HG02885 (cell line): ENCODE measurements around the gene FEZ2.

Experiments used
- ATAC-seq: cut with Tn5 transposase; IDR thresholded peaks from one replicate; pipeline ENCODE4 v1.9.1; 2021; ENCODE audit warnings: mild to moderate bottlenecking; ENCODE audit not compliant: unreplicated experiment, poor library complexity

Gene FEZ2

DNA sequence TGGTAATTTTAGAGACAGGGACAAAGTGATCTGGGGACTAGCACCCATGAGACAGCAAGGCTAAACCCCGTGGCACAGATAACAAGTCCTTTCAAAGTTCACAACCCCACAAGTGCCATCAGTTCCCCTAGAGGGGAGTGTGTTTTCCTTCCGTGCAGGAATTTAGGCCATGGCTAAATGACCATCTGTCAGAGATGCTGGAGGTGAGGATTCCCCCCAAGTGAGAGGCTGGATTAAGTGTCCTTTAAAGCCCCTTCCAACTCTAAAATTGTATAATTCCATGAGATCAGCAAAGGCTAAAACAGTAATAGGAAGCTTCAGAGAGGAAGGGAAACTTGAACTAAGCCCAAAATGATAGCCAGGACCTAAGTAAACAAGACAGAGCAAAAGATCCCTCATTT is 8.7 kb downstream of the FEZ2 start:
- no peak for ATAC-seq

DNA sequence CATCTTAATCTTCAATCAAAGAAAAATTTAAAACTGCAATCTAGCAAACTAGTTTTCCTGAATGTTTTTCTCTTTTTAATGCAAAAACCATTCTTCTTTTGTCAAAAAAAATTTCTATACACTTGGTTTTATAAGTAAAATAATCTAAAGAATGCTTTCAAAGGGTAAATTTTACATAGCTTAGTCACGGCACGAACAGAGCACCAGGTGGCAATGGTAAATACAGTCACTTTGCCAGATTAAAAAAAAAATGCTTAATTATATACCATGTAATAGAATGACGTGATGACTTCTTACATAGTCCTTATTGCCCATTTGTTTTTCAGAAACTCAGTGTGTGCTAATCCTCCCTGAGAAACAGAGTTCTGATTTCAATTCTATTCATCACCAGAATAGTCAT is 10.4 kb downstream of the FEZ2 start:
- no peak for ATAC-seq

DNA sequence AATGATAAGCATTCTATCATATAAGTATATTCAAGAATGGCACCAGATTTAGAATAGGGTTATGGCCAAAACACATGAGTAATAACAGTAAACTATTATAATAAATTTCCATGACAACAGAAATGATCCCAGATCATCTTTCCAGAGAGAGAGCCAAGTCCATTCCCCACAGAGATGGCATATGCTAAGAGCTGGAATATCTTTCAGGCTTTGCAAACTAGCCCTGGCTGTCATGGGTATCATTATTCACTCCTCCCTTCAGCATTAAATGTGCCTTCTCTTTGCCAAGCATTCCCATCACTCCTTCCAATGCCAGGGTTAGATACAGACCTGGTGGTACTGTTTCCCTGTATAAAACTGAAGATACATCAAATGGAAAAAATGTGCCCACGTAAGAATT is 10.9 kb downstream of the FEZ2 start:
- no peak for ATAC-seq

DNA sequence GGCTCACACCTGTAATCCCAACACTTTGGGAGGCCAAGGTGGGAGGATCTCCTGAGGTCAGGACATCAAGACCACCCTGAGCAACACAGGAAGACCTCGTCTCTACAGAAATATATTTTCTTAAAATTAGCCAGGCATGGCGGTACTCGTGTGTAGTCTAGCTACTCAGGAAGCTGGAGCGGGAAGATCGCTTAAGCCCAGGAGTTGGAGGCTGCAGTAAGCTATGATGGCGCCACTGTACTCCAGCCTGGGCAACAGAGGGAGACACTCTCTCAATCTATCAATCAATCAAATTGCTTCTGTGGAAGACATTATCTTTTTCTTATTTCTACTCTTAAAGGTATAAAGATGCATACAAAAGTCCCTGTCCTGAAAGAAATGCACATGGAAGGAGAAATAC is 11.3 kb downstream of the FEZ2 start:
- no peak for ATAC-seq

DNA sequence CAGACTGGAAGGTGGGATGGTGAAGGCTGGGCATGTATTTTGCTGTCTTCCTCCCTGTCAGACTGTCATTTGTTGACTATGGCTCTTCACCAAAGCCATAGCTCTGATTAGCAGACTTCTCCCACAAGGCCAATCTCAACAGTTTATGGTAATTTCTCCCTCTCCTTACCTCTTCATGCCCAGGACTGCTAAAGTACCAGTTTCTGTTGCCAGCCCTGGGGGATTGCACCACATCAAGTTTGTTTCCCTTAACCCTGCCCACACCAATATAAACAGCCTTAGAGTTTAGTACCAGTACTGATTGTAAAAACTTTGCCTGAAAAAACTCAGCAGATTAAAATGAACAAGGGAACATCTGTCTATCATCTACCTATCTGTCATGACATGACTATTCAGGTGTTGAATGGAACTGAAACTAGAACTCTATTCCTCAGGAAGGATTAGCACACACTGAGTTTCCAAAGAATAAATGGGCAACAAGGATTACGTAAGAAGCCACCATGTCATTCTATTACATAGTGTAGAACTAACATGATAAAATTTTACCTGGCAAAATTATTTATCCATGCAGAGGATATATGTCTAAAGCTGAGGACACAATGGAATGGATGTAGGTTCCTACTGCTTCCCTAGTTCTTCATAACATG is 13.7 kb downstream of the FEZ2 start:
- ATAC-seq = no peak

DNA sequence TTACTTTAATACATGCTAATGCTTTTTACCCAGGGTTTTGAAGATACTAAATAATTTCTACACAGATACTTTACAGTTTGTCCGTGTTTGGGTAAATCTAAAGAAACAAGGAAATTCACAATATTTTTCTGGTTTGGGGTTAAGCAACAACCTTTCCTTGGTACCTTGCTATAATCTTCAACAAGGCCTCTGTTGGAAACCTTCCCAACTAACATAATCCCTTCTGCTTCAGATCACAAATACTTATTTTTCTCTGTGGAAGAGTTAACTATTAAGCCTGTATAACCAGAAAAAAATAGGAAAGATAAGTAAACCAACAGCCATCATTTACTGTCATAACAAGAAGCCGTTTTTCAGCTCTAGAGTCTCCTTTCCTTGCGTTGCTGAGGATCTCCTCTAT is 15.0 kb downstream of the FEZ2 start:
- ATAC-seq = no peak

DNA sequence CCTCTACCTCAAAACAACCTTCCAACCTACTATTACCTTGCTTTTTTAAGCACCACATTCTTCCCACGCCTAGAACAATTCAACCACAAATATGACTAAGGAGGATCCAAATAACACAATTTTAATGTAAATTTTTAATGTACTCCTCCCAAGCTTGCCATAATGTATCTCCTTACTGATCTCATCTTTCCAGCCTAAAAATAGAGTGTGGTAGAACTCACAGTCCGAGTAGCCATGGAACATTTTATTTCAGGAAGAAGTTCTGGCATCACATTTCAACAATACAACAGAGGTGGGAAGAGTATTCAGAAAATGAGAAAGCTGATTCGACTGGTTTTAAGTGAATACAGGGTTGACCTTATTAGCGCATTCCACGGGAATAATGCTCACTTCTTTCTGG is 15.4 kb downstream of the FEZ2 start:
- ATAC-seq = no peak

DNA sequence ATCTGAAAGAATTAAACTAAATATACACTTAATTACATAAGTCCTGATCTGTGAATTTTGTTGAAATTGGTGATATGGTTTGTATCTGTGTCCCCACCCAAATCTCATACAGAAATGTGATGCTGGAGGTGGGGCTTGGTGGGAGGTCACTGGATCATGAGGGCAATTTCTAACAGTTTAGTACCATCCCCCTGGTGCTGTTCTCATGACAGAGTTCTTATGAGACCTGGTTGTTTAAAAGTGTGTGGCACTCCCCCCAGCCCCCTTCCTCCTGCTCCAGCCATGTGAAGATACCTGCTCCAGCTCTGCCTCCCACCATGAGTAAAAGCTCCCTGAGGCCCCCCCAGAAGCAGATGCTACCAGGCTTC is 18.7 kb downstream of the FEZ2 start:
- no peak for ATAC-seq

DNA sequence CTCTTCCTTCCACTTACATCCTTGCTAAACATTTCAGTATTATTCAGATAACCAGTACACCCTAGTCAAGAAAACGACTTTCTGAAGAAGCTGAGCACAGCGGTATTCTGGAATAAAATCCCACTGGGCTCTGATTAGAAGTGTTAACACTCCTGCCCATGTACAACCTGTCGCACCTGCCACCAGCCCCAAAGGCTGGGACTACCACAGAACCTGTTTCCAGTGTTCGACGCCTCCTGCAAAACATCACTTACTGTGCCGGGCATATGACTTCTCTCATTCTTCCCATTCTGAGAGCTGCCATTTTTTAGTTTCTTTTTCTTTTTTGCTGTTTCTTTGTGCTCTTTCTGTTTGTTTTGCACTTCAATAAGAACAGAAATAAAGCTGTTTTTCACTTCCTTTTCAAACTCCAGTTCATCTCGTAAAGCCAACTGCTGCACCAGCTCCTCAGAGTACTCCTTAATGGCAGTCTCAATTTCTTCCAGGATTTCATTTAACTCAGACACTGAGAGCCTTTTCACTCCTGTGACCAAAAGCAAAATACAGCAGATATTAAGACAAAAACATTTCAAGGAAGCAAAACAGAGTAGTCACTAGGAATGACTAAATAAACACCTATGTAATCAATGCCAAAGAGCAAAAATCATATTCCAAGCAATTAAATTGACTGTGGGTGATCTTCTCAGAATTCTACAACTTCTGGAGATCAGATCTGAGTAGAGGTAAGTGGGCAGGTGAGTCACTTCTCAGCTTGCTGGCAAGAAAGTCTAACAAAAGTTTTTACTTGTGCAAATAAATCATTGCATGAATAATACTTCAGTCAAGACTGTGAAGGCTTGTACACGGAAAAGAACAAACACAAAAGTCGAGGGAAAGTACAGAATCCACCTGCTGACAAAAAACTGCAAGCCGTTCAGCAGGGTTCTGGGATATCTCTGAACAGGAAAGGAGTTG is 19.3 kb downstream of the FEZ2 start:
- ATAC-seq = no peak

DNA sequence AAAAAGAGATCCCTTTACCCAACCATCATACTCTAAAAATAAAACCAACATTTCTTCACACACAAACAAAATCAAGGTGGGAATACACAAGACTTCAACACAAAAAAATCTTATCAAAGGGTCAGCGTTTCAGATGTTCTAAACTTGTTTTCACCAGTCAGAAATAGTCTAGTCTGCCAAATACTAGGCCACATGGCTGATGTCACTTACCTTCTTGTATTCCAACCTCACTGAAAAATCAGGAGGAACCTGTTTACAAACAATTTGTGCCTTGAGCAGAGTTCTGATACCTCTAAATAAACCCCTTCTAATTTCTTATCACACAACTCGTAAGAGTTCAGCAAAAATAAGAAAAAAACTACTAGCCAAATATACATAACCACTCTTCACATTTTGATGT is 20.1 kb downstream of the FEZ2 start:
- no peak for ATAC-seq

DNA sequence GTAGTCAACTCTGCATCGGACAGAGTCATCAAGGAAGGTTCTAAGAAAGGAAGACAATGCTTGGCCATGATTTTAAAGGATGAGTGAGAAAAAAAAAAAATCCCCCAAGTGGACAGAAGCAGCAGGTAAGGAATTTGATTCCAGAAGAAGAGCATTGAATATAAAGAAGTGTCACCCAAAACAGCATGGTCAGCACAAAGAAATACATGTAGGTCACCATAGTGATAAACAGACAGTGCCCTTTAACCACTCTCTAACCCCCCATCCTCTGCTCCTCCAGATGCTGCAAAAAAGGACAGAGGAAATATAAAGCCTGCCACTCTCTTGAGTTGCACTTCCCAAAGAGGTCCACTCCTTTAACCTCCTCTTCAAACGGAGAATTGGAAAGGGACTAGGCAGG is 23.4 kb downstream of the FEZ2 start:
- ATAC-seq = no peak

DNA sequence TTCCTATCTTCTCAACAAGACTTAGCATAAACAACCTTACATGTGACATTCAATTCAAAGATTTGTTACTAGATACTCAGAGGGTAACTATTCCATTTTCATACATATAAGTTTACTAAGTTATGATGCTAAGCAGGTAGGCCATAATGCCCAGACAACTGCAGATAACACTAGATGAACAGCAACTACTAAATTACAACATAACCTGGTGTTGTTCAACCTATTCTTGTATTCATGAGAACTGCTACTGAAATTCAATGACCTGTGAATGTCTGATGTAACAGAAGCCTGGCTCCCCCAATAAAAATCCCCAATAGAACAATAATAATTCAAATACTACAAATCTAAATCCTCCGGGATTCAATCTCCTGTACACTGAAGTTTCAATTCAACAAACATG is 24.8 kb downstream of the FEZ2 start:
- ATAC-seq = no peak

DNA sequence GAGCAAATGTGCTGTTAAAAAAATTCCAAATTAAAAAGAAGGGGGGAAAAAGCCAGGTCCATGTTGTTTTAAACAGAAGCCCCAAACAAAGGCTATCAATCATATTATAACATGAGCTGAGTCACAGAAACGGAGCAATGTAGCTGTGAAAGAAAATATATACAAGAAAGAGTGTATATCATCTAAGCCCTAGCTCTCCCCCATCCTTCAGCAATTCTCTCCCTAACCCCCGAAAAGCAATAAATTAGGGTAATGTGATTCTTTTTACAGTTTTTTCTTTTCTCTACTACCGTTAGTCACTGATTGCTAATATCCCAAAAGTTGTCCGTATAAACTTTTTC is 25.3 kb downstream of the FEZ2 start:
- no peak for ATAC-seq

DNA sequence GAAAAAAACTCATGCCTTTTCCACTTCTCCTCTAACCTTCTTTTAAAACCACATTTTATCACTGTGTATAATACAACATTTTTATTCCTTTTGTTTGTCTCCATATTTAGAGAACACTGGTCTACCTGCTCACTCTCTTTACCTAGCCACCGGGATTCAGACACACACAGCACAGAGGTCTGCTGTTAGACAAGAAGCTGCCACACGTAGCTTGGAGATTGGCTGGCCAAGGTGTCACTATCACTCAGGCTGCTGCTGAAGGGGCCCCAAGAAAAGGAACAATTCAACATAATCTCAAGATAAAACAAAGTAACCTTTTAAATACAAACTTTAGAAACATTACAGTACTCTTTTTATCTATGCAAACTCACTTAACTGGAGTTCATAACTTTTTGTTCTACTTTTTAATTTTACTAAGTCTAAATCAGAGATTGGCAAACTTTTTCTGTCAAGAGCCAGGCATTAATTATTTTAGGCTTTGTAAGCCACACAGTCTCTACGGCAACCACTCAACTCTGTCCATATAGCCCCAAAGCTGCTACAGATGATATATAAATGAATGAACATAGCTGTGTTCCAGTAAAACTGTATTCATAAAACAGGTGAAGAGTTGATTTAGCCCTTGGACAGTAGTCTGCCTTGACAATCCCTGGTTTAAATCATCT is 25.8 kb downstream of the FEZ2 start:
- ATAC-seq = no peak

DNA sequence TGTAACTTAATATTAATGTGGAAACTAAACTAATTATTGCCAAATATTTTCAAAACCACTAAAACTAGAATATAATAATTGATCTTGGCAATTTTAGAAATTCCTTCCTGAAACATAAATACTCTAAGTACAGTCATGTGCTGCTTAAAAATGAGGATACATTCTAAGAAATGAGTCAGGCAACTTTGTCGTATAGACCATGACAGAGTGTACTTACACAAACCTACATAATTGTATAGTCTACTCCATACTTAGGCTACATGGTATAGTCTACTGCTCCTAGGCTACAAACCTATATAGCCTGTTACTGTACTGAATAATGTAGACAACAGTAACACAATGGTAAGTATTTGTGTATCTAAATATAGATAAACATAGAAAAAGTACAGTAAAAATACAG is 27.6 kb downstream of the FEZ2 start:
- no peak for ATAC-seq

DNA sequence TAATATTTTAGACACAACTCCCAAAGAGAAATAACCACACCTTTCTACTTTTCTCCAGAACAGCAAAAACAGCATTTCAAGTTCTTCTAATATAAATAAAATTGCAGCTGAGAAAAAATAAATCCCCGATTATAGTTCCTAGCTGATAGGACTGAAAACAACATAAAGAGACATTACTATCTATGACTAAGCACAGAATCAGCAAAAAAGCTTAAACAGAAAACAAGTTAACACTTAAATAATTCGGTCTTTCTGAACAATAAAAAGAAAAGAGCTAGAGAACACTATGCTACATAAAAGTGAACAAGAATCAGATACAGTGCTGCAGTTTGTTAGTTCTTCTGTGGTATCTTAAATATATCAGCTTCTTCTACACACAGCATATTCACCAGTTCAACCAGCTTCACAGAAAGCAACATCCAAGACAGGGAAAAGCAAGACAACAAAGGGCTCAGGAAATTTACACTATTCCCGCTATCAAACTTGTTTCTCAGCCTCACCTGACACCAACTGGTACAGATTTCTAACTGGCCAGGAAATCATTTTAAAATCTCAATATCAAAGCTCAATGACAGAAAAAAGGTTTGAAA is 28.6 kb downstream of the FEZ2 start:
- no peak for ATAC-seq

DNA sequence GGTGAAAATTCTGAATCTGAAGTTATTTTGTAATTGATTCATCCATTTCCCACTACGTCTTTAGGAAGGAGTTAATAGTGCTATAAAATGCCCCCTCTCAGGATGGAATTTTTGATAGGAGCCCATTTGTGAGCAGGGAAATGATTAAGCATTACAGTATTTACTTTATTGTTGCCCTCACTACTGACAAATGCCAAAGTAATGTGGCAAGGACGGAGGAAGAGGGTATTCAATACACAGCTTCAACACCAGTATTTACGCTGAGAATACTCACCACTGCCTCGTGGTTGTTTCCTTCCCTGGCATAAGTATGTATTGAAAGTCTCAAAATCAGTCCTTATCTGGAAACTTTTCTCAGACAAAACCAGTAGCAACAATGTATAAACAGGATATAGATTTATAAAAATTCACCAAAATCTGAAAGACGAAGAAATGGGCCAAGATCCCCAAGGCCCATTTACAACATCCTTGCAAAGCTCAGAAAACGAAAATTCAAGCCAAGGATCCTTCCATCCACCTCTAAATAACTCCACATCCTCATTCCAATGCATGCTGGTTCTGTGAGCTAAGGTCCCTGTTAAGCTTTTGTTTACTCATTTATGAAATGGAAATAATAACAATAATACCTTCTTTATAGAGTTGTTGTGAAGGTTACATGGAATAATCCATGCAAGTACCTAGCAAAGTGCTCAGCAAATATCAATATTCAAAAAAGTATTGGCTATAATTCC is 29.3 kb downstream of the FEZ2 start:
- no peak for ATAC-seq

DNA sequence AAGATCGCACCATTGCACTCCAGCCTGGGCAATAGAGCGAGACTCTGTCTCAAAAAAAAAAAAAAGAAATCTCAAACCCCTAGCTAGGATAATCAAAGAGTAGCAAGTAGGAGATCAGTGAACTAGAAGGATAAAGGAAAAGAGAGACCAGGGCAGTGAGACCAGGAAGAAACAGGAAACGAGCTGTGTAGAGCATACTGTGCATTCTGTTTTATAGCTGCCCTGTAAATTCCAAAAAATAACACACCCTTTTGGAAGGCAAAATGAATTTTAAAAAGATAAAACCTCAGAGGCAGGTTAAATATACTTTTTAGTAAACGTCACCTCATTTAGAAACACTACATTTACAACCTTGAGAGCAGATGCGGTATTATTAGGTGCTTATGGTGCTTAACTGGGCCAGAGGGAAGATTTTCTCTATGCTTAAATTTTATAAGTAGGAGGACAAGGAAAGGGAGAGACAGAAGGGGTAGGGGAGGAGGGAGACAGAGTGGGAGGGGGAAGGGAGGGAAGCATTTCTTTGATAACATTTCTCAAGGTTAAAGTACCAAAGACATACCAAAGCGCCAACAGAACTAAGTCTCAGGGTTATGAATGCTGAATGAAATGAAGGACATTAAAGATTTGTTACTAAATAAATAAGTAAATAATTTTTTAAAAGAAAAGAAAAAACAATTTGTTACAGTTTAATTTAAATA is 30.1 kb downstream of the FEZ2 start:
- no peak for ATAC-seq

DNA sequence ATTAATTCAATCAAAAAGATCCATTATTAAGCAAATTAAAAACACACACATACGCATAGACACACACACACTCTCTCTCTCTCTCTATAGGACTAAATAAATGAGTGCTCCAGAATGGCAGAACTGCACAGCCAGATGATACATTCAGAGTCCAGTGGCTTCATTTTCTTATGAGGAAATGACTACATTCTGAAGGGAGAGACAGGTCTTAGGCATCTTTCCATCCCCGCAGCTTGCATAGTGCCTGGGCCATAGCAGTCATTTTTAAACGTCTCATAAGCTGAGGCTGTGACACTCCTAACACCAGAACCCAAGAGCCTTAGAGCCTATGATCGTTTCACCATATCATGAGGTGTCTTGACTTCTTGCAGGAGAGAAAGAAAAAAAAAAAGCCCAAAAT is 31.1 kb downstream of the FEZ2 start:
- ATAC-seq = no peak

DNA sequence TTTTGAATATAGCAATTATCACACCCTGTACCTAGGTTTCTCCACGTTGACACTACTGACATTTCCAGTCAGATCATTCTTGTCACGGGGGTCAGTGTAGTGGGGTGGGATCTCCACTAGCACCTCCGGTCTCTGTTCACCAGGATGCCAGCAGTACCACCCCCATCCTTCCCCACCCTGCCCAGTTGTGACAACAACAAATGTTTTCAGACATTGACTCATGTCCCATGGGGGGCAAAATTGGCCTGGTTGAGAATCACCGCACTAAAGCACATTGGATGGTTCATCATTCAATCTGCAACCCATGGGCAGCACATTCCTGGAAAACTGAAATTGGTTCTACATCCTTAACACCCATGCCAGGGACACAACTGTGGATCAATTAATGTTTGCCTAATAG is 32.3 kb downstream of the FEZ2 start:
- ATAC-seq = no peak
